SH-SY5Y (cell line): ENCODE measurements around the gene PAX3.

ENCODE experiments used
- GATA2 ChIP-seq: IDR thresholded peaks from 2 replicates; pipeline ENCODE4 v1.6.1; 2011; ENCODE audit warnings: mild to moderate bottlenecking, low read depth, low read length
- GATA3 ChIP-seq: IDR thresholded peaks from 2 replicates; pipeline ENCODE4 v1.6.1; 2011; ENCODE audit warnings: low read depth, mild to moderate bottlenecking, low read length, moderate library complexity

DNA sequence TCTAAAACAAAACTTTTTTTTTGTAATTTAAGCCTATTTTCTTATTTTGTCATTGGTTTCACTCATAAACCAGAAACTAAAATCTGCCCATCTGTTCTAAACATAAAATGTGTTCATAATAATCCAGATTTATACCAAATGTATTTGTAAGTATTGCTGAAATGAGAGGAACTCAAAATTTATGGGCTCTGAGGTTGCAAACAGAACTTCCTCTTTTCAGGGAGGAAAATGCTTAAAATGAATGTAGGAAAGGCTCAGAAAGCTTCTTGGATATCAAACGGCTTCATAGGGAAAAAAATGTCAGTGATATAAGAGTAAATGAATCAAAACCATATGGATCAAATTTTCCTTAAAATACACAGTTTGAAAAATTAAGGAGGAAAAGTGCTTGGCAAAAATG lies 83.9 kb downstream of the PAX3 start:
- TF ChIP-seq GATA2 = no peak
- no peak for TF ChIP-seq GATA3
